ENCODE data around the gene ARHGAP27.
A peak's percentile ranks its signal among the peaks of the same experiment; 100 is the strongest.

Gene ARHGAP27

GRCh38 chr17:45431531-45432404 lies 902 bp downstream of the ARHGAP27 start:
- FAIRE-seq: peak; percentile 92
- peak; percentile 97 for DNase-seq (ENCODE audit: insufficient read length, low spot score)

GRCh38 chr17:45430738-45431530 lies 1.7 kb downstream of the ARHGAP27 start:
- FAIRE-seq (peak; percentile 72), DNase-seq (ENCODE audit: insufficient read length, low spot score) (peak; percentile 90)

GRCh38 chr17:45430006-45430737 lies 2.5 kb downstream of the ARHGAP27 start:
- FAIRE-seq (no peak), DNase-seq (ENCODE audit: insufficient read length, low spot score) (no peak)

GRCh38 chr17:45429339-45430005 lies 3.2 kb downstream of the ARHGAP27 start:
- DNase-seq (ENCODE audit: insufficient read length, low spot score) (no peak), FAIRE-seq (no peak)

- peak; percentile 96 for FAIRE-seq
- DNase-seq (ENCODE audit: insufficient read length, low spot score): no peak
Observed at GRCh38 chr17:45428931-45429338, 3.7 kb downstream of the ARHGAP27 start.

- peak; percentile 83 for DNase-seq (ENCODE audit: insufficient read length, low spot score)
- no peak for FAIRE-seq
Observed at GRCh38 chr17:45428050-45428617, 4.5 kb downstream of the ARHGAP27 start.

- DNase-seq (ENCODE audit: insufficient read length, low spot score) (no peak), FAIRE-seq (no peak)
Observed at GRCh38 chr17:45427181-45427835, 5.4 kb downstream of the ARHGAP27 start.

GRCh38 chr17:45426561-45426960 lies 6.1 kb downstream of the ARHGAP27 start:
- FAIRE-seq (no peak), DNase-seq (ENCODE audit: insufficient read length, low spot score) (no peak)

GRCh38 chr17:45425984-45426413 lies 6.7 kb downstream of the ARHGAP27 start:
- no peak for FAIRE-seq
- no peak for DNase-seq (ENCODE audit: insufficient read length, low spot score)

- DNase-seq (ENCODE audit: insufficient read length, low spot score) (no peak), FAIRE-seq (no peak)
Observed at GRCh38 chr17:45425125-45425983, 7.3 kb downstream of the ARHGAP27 start.

- FAIRE-seq (no peak), DNase-seq (ENCODE audit: insufficient read length, low spot score) (no peak)
Observed at GRCh38 chr17:45424769-45425124, 7.9 kb downstream of the ARHGAP27 start.

GRCh38 chr17:45423975-45424335 lies 8.7 kb downstream of the ARHGAP27 start:
- DNase-seq (ENCODE audit: insufficient read length, low spot score) (no peak), FAIRE-seq (no peak)

GRCh38 chr17:45423304-45423974 lies 9.2 kb downstream of the ARHGAP27 start:
- FAIRE-seq (no peak), DNase-seq (ENCODE audit: insufficient read length, low spot score) (no peak)

- no peak for DNase-seq (ENCODE audit: insufficient read length, low spot score)
- FAIRE-seq: peak; percentile 4
Observed at GRCh38 chr17:45414990-45415881, 17.4 kb downstream of the ARHGAP27 start.

GRCh38 chr17:45413498-45413923 lies 19.2 kb downstream of the ARHGAP27 start:
- peak; percentile 80 for FAIRE-seq
- peak; percentile 62 for DNase-seq (ENCODE audit: insufficient read length, low spot score)

- FAIRE-seq: no peak
- DNase-seq (ENCODE audit: insufficient read length, low spot score): no peak
Observed at GRCh38 chr17:45411348-45412105, 21.1 kb downstream of the ARHGAP27 start.
